ENCODE results near the gene EI24. TPM values are rescaled to one million over a fixed set of nuclear protein-coding genes. Genes with fewer than 3 reads are reported as not detected.

Gene EI24
- total and polyA plus RNA-seq, 2 of the 8 experiments (the other 6 are each of a cell fraction or from before 2014, with no cell fraction given), result 135 to 264 TPM

DNA sequence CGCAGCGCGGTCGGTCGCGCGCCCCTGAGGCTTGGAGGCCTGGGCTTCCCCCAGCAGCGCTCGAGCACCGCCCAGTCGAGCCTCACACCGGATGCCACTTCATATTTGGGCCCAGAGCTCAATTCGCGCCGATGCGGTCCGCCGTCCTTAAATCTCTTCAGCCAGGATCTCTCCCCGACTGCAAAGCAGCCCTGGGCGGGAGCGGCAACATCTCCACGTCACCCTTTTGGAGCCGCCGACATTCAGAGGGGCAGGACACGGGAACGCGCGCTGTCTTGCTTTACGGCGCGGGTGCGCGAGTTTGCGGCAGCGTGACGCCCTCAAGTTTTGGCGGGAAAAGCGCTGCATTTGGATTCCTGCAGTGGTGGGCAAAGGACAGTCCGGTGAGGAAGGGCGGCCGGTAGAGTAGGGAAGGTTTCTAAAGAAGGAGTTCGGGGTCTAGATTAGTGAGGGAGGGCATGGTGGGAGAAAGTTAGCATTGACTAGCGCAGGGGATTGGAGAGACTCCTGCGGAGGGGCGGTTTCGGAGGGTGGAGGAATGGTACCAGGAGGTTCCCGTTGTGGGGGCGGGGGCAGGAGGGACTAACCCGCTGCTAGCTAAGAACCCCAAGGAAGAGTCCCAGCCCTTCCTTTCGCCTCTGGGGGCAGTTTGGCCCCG lies 56.5 kb downstream of the EI24 start:
- peak; percentile 7 for FAIRE-seq
- peaks cover 4 to 48% (median 25%) of the 10 kb centered on the region in 4 experiments for H3K36me3 ChIP-seq (ENCODE audit: control insufficient read depth in 2 of 4, insufficient read depth in 4 of 4, low read length in 3 of 4)
- peak overlapping the region; percentile 98 for H3K27ac ChIP-seq (ENCODE audit: low read depth, low read length)
- H3K4me3 ChIP-seq (ENCODE audit: extremely low read depth in 1 of 4, insufficient read depth in 2 of 4, low read depth in 3 of 4, low read length in 4 of 4), result peak overlapping the region; percentile 82 to 97 (median 92)
- H4K8ac ChIP-seq (ENCODE audit: extremely low read depth, insufficient read depth, low read length), result peak overlapping the region; percentile 98
- H4K20me1 ChIP-seq (replicated peaks in 1 of 2; ENCODE audit: control insufficient read depth in 1 of 2, insufficient read depth in 2 of 2, low read length in 2 of 2), result no peaks in the 10 kb centered on the region
- H4K5ac ChIP-seq (ENCODE audit: insufficient read length, low read depth, low read length), result peak overlapping the region; percentile 90
- H3K9ac ChIP-seq (replicated peaks in 1 of 4; ENCODE audit: extremely low read depth in 1 of 4, low read depth in 3 of 4, low read length in 3 of 4), result peak overlapping the region; percentile 92 to 99 (median 96)
- H3K79me2 ChIP-seq (ENCODE audit: control insufficient read depth in 1 of 2, insufficient read depth in 2 of 2, low read length in 2 of 2), result peaks cover 8 to 35% of the 10 kb centered on the region in 2 experiments; a peak in 3 of 4 replicates
- POLR2A ChIA-PET (ENCODE audit: partially characterized antibody), result interaction anchor here (0.7 to 4.0 kb wide), 28 partner anchors 9 to 436 kb away, joined by 3 to 49 read pairs (median 4); partner anchors contain the start of genes EI24, FEZ1, HYLS1 and PUS3
- DNase-seq (ENCODE audit: low read depth in 1 of 2, low spot score in 2 of 2), result peak; percentile 85 to 96
- H4K91ac ChIP-seq (replicated peaks; ENCODE audit: insufficient read length, low read length), result peak overlapping the region; percentile 45
- peak overlapping the region; percentile 93; the same call in 1 of the 2 replicates for H3K18ac ChIP-seq (ENCODE audit: extremely low read depth, low read length)
- H3K79me1 ChIP-seq (ENCODE audit: low read depth, low read length), result no peaks in the 10 kb centered on the region; the same call in 1 of the 2 replicates
- 2% methylated on average over 48 of the region's 51 CpGs; no CpG with 5 or more reads in 1 of the 2 experiments for WGBS, 2 experiments (ENCODE audit: extremely low coverage in 1 of 2, insufficient coverage in 1 of 2, insufficient read length in 1 of 2, insufficient replicate concordance in 2 of 2, low coverage in 1 of 2, low lambda C conversion rate in 2 of 2, missing lambda C conversion rate in 1 of 2)
- H3K4me1 ChIP-seq (replicated peaks in 1 of 4; ENCODE audit: control insufficient read depth in 3 of 4, insufficient read depth in 4 of 4, low read length in 3 of 4), result peaks cover 0 to 5% (median 2%) of the 10 kb centered on the region in 4 experiments; a peak in 3 of 7 replicates
- no peak overlapping the region; the same call in 1 of the 2 replicates for H2BK15ac ChIP-seq (ENCODE audit: low read length)
- H2BK12ac ChIP-seq (ENCODE audit: low read depth, low read length), result peak overlapping the region; percentile 91; the same call in 1 of the 2 replicates
- no peak overlapping the region for H2BK20ac ChIP-seq (ENCODE audit: low read length)
- H3K4me2 ChIP-seq (ENCODE audit: insufficient read depth in 1 of 2, low read depth in 2 of 2, low read length in 2 of 2), result peak overlapping the region; percentile 75 to 86
- peak overlapping the region; percentile 94 for H2BK5ac ChIP-seq (ENCODE audit: low read depth, low read length)
- CTCF ChIA-PET (ENCODE audit: partially characterized antibody), result interaction anchor here (0.6 to 1.4 kb wide), 5 partner anchors 9 to 690 kb away, joined by 3 to 4 read pairs (median 3); no protein-coding TSS in a partner anchor
- no peak overlapping the region for H3K23ac ChIP-seq (ENCODE audit: insufficient read length)
- peak overlapping the region; percentile 91 for H3K56ac ChIP-seq (replicated peaks; ENCODE audit: insufficient read length, low read depth, low read length)
- H2AFZ ChIP-seq (ENCODE audit: low read length), result peak overlapping the region; percentile 44; the same call in 1 of the 2 replicates
- no peak overlapping the region for H3K14ac ChIP-seq (ENCODE audit: insufficient read length)
- no peak overlapping the region for H2AK5ac ChIP-seq (ENCODE audit: low read depth, low read length)
- H3K4ac ChIP-seq (replicated peaks; ENCODE audit: insufficient read length, low read depth, low read length), result no peak overlapping the region
- no peak overlapping the region for H2BK120ac ChIP-seq (replicated peaks; ENCODE audit: low read depth, low read length)
- H3K27me3 ChIP-seq (replicated peaks in 1 of 4; ENCODE audit: control insufficient read depth in 3 of 4, extremely low read depth in 1 of 4, insufficient read depth in 3 of 4, low read length in 3 of 4), result no peaks in the 10 kb centered on the region
- H3K9me3 ChIP-seq (ENCODE audit: insufficient read depth in 2 of 2, low read depth in 1 of 2, low read length in 1 of 2), result no peaks in the 10 kb centered on the region
- H3K23me2 ChIP-seq (ENCODE audit: low read depth, low read length), result peaks cover 4% of the 10 kb centered on the region
- TF ChIP-seq KDM4A (IDR thresholded peaks at IDR 0.05; ENCODE audit: low read depth, low read length, severe bottlenecking) (peak; percentile 36), CREB1 (IDR thresholded peaks at IDR 0.05) (peak; percentile 92), SAP30 (IDR thresholded peaks at IDR 0.05; ENCODE audit: insufficient read depth, insufficient replicate concordance, low read length) (no peak), CEBPB (IDR thresholded peaks at IDR 0.05; ENCODE audit: low read depth, low read length) (no peak), POU5F1 (IDR thresholded peaks at IDR 0.05; ENCODE audit: low read depth, low read length) (no peak), SP2 (IDR thresholded peaks at IDR 0.05; ENCODE audit: low read length) (no peak), YY1 (IDR thresholded peaks at IDR 0.05; ENCODE audit: low read depth, low read length) (0 out of 2 replicates have a peak, but pooled peaks have one; percentile 18), TCF12 (IDR thresholded peaks at IDR 0.05; ENCODE audit: low read depth, low read length) (no peak), SUZ12 (IDR thresholded peaks at IDR 0.05; ENCODE audit: low read length) (no peak), RNF2 (IDR thresholded peaks at IDR 0.05; ENCODE audit: borderline replicate concordance, low read depth, low read length, missing control alignments, poor library complexity, severe bottlenecking) (no peak), RFX5 (IDR thresholded peaks at IDR 0.05; ENCODE audit: borderline replicate concordance, low read depth, low read length) (no peak), FOSL1 (IDR thresholded peaks at IDR 0.05; ENCODE audit: insufficient read depth, low read depth, low read length) (no peak)

Measured in H1 (cell line).